ENCODE data around the gene KATNAL2. TPM values are rescaled to one million over a fixed set of nuclear protein-coding genes. Genes with fewer than 3 reads are reported as not detected.

The KATNAL2 gene
- polyA plus RNA-seq, 1 of the 3 experiments (the other 2 are of a cell fraction): 6.5 TPM

DNA sequence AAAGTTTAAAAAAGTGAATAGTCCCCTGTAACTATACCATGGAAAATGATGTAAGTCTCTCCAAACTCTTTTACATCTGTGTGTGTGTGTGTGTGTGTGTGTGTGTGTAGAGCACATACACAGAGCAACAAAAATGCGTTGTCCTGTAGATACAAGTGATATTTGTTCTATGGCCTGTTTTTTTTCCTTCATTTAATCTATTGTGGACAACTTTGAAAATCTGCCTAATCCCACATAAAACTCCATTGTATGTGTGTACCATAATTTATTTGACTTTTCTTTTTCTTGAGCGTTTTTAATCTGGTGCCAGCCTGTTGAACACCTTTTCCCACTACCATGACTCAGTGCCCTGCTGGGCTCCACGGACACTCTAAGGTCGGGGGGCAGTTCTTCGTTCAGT lies 170.3 kb downstream of the KATNAL2 start:
- no peak overlapping the region for H3K4me2 ChIP-seq
- no peaks in the 10 kb centered on the region for H4K20me1 ChIP-seq (ENCODE audit: insufficient read depth)
- ChIA-PET CTCF (interaction anchor here (0.6 to 2.8 kb wide), 3 partner anchors 12 to 192 kb away, joined by 3 to 7 read pairs (median 3); no protein-coding TSS in a partner anchor), POLR2A (no interaction called here)
- H3K4me1 ChIP-seq (ENCODE audit: control insufficient read depth in 1 of 2, insufficient read depth in 2 of 2, low read depth in 1 of 2, low read length in 1 of 2): no peaks in the 10 kb centered on the region
- no peaks in the 10 kb centered on the region for H3K9me2 ChIP-seq
- H3K27me3 ChIP-seq (ENCODE audit: insufficient read depth): no peaks in the 10 kb centered on the region
- DNase-seq: no peak
- no peak overlapping the region for H3K27ac ChIP-seq (ENCODE audit: low read depth in 2 of 2, low read length in 1 of 2)
- TF ChIP-seq SMC3 (IDR thresholded peaks at IDR 0.05; ENCODE audit: low read depth, low read length): no peak
- TF ChIP-seq POLR2AphosphoS5 (IDR thresholded peaks at IDR 0.05; ENCODE audit: low read depth, low read length): no peak
- no peak for TF ChIP-seq YY1 (IDR thresholded peaks at IDR 0.05; ENCODE audit: low read depth)
- no peak for TF ChIP-seq NFIC (IDR thresholded peaks at IDR 0.05; ENCODE audit: borderline replicate concordance)
- TF ChIP-seq RFX5 (IDR thresholded peaks at IDR 0.05; ENCODE audit: low read length): no peak
- TF ChIP-seq, protein P1, sequence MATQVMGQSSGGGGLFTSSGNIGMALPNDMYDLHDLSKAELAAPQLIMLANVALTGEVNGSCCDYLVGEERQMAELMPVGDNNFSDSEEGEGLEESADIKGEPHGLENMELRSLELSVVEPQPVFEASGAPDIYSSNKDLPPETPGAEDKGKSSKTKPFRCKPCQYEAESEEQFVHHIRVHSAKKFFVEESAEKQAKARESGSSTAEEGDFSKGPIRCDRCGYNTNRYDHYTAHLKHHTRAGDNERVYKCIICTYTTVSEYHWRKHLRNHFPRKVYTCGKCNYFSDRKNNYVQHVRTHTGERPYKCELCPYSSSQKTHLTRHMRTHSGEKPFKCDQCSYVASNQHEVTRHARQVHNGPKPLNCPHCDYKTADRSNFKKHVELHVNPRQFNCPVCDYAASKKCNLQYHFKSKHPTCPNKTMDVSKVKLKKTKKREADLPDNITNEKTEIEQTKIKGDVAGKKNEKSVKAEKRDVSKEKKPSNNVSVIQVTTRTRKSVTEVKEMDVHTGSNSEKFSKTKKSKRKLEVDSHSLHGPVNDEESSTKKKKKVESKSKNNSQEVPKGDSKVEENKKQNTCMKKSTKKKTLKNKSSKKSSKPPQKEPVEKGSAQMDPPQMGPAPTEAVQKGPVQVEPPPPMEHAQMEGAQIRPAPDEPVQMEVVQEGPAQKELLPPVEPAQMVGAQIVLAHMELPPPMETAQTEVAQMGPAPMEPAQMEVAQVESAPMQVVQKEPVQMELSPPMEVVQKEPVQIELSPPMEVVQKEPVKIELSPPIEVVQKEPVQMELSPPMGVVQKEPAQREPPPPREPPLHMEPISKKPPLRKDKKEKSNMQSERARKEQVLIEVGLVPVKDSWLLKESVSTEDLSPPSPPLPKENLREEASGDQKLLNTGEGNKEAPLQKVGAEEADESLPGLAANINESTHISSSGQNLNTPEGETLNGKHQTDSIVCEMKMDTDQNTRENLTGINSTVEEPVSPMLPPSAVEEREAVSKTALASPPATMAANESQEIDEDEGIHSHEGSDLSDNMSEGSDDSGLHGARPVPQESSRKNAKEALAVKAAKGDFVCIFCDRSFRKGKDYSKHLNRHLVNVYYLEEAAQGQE (IDR thresholded peaks at IDR 0.05; ENCODE audit: low read depth, low read length): no peak
- no peak for TF ChIP-seq TAF1 (IDR thresholded peaks at IDR 0.05; ENCODE audit: borderline replicate concordance, low read depth, low read length)
- TF ChIP-seq JUND (IDR thresholded peaks at IDR 0.05): no peak
- TF ChIP-seq RXRA (IDR thresholded peaks at IDR 0.05; ENCODE audit: borderline replicate concordance, low read depth): no peak
- TF ChIP-seq, protein P2, sequence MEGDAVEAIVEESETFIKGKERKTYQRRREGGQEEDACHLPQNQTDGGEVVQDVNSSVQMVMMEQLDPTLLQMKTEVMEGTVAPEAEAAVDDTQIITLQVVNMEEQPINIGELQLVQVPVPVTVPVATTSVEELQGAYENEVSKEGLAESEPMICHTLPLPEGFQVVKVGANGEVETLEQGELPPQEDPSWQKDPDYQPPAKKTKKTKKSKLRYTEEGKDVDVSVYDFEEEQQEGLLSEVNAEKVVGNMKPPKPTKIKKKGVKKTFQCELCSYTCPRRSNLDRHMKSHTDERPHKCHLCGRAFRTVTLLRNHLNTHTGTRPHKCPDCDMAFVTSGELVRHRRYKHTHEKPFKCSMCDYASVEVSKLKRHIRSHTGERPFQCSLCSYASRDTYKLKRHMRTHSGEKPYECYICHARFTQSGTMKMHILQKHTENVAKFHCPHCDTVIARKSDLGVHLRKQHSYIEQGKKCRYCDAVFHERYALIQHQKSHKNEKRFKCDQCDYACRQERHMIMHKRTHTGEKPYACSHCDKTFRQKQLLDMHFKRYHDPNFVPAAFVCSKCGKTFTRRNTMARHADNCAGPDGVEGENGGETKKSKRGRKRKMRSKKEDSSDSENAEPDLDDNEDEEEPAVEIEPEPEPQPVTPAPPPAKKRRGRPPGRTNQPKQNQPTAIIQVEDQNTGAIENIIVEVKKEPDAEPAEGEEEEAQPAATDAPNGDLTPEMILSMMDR (IDR thresholded peaks at IDR 0.05): no peak
- TF ChIP-seq GABPA (IDR thresholded peaks at IDR 0.05; ENCODE audit: low read depth): no peak
- no peak for TF ChIP-seq FOSL2 (IDR thresholded peaks at IDR 0.05; ENCODE audit: borderline replicate concordance, low read depth)
- TF ChIP-seq RAD21 (IDR thresholded peaks at IDR 0.05; ENCODE audit: low read length): no peak
- TF ChIP-seq ELF1 (IDR thresholded peaks at IDR 0.05): no peak
- no peaks in the 10 kb centered on the region for H3K9me3 ChIP-seq
- H3F3A ChIP-seq (replicated peaks; ENCODE audit: insufficient read depth): no peaks in the 10 kb centered on the region
- no peak overlapping the region for H3K9ac ChIP-seq
- no peak overlapping the region for H3K4me3 ChIP-seq (ENCODE audit: low read depth in 2 of 2, low read length in 1 of 2)
- H3K36me3 ChIP-seq (replicated peaks in 1 of 2; ENCODE audit: control insufficient read depth in 1 of 2, insufficient read depth in 2 of 2, low read length in 1 of 2): no peaks in the 10 kb centered on the region
- no peaks in the 10 kb centered on the region for H3K79me2 ChIP-seq (ENCODE audit: insufficient read depth)
- no peak overlapping the region for H2AFZ ChIP-seq (ENCODE audit: low read depth)
- 79% methylated on average over 5 of the region's 5 CpGs for WGBS (ENCODE audit: low lambda C conversion rate)

DNA sequence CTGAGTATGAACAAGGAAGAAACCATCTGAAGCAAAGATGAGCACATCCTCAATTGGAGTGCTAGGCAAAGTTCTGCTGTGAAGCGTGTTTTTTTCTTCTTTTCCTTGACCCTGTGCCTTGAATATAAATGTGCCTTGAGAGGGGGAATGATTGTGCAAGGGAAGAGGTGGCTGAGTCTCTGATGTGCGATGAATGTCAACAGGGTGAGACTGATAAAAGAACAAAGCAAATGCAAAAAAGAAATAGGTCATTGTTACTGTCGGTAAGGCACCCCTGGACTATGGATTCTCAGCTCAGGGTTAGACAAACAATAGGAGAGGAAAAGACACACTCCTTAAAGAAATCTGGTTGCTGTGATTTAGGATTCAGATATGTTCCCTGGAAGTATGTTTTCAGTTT lies 178.4 kb downstream of the KATNAL2 start:
- H4K20me1 ChIP-seq (ENCODE audit: insufficient read depth): no peaks in the 10 kb centered on the region
- H3K27me3 ChIP-seq (ENCODE audit: insufficient read depth): no peaks in the 10 kb centered on the region
- H3K36me3 ChIP-seq (replicated peaks in 1 of 2; ENCODE audit: control insufficient read depth in 1 of 2, insufficient read depth in 2 of 2, low read length in 1 of 2): no peaks in the 10 kb centered on the region
- H2AFZ ChIP-seq (ENCODE audit: low read depth): no peak overlapping the region
- H3K9me3 ChIP-seq: no peaks in the 10 kb centered on the region
- H3K9me2 ChIP-seq: no peaks in the 10 kb centered on the region
- no peak overlapping the region for H3K27ac ChIP-seq (ENCODE audit: low read depth in 2 of 2, low read length in 1 of 2)
- no peaks in the 10 kb centered on the region for H3F3A ChIP-seq (replicated peaks; ENCODE audit: insufficient read depth)
- CTCF ChIA-PET: interaction anchor here (0.9 kb wide), 1 partner anchor 45 kb away, joined by 4 read pairs; no protein-coding TSS in a partner anchor
- H3K4me3 ChIP-seq (ENCODE audit: low read depth in 2 of 2, low read length in 1 of 2): no peak overlapping the region
- no peak overlapping the region for H3K9ac ChIP-seq
- no peak for DNase-seq
- H3K4me2 ChIP-seq: no peak overlapping the region
- H3K4me1 ChIP-seq (ENCODE audit: control insufficient read depth in 1 of 2, insufficient read depth in 2 of 2, low read depth in 1 of 2, low read length in 1 of 2): no peaks in the 10 kb centered on the region
- 97% methylated on average over 3 of the region's 3 CpGs for WGBS (ENCODE audit: low lambda C conversion rate)
- POLR2A ChIA-PET: no interaction called here
- no peaks in the 10 kb centered on the region for H3K79me2 ChIP-seq (ENCODE audit: insufficient read depth)
- TF ChIP-seq FOXJ3 (CRISPR knock-in tag; IDR thresholded peaks at IDR 0.05): no peak
- no peak for TF ChIP-seq IRF3 (IDR thresholded peaks at IDR 0.05; ENCODE audit: low read depth, low read length)
- no peak for TF ChIP-seq MEF2A (IDR thresholded peaks at IDR 0.05; ENCODE audit: borderline replicate concordance, low read depth)
- TF ChIP-seq USF1 (IDR thresholded peaks at IDR 0.05; ENCODE audit: borderline replicate concordance, low read depth): no peak
- no peak for TF ChIP-seq RAD21 (IDR thresholded peaks at IDR 0.05; ENCODE audit: low read length)
- TF ChIP-seq, protein P3, sequence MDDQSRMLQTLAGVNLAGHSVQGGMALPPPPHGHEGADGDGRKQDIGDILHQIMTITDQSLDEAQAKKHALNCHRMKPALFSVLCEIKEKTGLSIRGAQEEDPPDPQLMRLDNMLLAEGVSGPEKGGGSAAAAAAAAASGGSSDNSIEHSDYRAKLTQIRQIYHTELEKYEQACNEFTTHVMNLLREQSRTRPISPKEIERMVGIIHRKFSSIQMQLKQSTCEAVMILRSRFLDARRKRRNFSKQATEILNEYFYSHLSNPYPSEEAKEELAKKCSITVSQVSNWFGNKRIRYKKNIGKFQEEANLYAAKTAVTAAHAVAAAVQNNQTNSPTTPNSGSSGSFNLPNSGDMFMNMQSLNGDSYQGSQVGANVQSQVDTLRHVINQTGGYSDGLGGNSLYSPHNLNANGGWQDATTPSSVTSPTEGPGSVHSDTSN (IDR thresholded peaks at IDR 0.05): no peak
